ENCODE results near the gene ARHGAP18. TPM values are rescaled to one million over a fixed set of nuclear protein-coding genes. Genes with fewer than 3 reads are reported as not detected.

Gene ARHGAP18
- polyA plus RNA-seq, 3 donors, result 27.4 to 40.4 (median 38.9) TPM

- DNase-seq (ENCODE audit: extremely low read depth in 1 of 11, low read depth in 9 of 11, low spot score in 4 of 11), result no peak
These were observed 11.5 kb downstream of the ARHGAP18 start for GRCh38 chr6:129698430-129698829.

GRCh38 chr6:129697788-129698187 lies 12.2 kb downstream of the ARHGAP18 start:
- no peak for DNase-seq (ENCODE audit: extremely low read depth in 1 of 11, low read depth in 9 of 11, low spot score in 4 of 11)

- DNase-seq (ENCODE audit: extremely low read depth in 1 of 11, low read depth in 9 of 11, low spot score in 4 of 11), result no peak
These were observed 13.1 kb downstream of the ARHGAP18 start for GRCh38 chr6:129696843-129697242.

- DNase-seq (ENCODE audit: extremely low read depth in 1 of 11, low read depth in 9 of 11, low spot score in 4 of 11), result no peak
These were observed 14.0 kb downstream of the ARHGAP18 start for GRCh38 chr6:129696028-129696418.

- no peak for DNase-seq (ENCODE audit: extremely low read depth in 1 of 11, low read depth in 9 of 11, low spot score in 4 of 11)
These were observed 14.5 kb downstream of the ARHGAP18 start for GRCh38 chr6:129695373-129696027.

GRCh38 chr6:129694036-129694435 lies 15.9 kb downstream of the ARHGAP18 start:
- DNase-seq (ENCODE audit: extremely low read depth in 1 of 11, low read depth in 9 of 11, low spot score in 4 of 11), result no peak

- DNase-seq (ENCODE audit: extremely low read depth in 1 of 11, low read depth in 9 of 11, low spot score in 4 of 11), result no peak
These were observed 17.5 kb downstream of the ARHGAP18 start for GRCh38 chr6:129692467-129692866.

- no peak for DNase-seq (ENCODE audit: extremely low read depth in 1 of 11, low read depth in 9 of 11, low spot score in 4 of 11)
These were observed 18.3 kb downstream of the ARHGAP18 start for GRCh38 chr6:129691709-129692108.

- no peak for DNase-seq (ENCODE audit: extremely low read depth in 1 of 11, low read depth in 9 of 11, low spot score in 4 of 11)
These were observed 18.8 kb downstream of the ARHGAP18 start for GRCh38 chr6:129691043-129691640.

- no peak for DNase-seq (ENCODE audit: extremely low read depth in 1 of 11, low read depth in 9 of 11, low spot score in 4 of 11)
These were observed 22.9 kb downstream of the ARHGAP18 start for GRCh38 chr6:129686941-129687627.

GRCh38 chr6:129685662-129686031 lies 24.3 kb downstream of the ARHGAP18 start:
- no peak for DNase-seq (ENCODE audit: extremely low read depth in 1 of 11, low read depth in 9 of 11, low spot score in 4 of 11)

GRCh38 chr6:129684903-129685661 lies 24.9 kb downstream of the ARHGAP18 start:
- no peak for DNase-seq (ENCODE audit: extremely low read depth in 1 of 11, low read depth in 9 of 11, low spot score in 4 of 11)

GRCh38 chr6:129684323-129684884 lies 25.6 kb downstream of the ARHGAP18 start:
- no peak for DNase-seq (ENCODE audit: extremely low read depth in 1 of 11, low read depth in 9 of 11, low spot score in 4 of 11)

GRCh38 chr6:129683601-129684322 lies 26.2 kb downstream of the ARHGAP18 start:
- DNase-seq (ENCODE audit: extremely low read depth in 1 of 11, low read depth in 9 of 11, low spot score in 4 of 11), result peak in 5 of 11 donors; percentile 23 to 48 (median 38)

GRCh38 chr6:129681913-129682205 lies 28.1 kb downstream of the ARHGAP18 start:
- DNase-seq (ENCODE audit: extremely low read depth in 1 of 11, low read depth in 9 of 11, low spot score in 4 of 11), result no peak

- DNase-seq (ENCODE audit: extremely low read depth in 1 of 11, low read depth in 9 of 11, low spot score in 4 of 11), result no peak
These were observed 29.3 kb downstream of the ARHGAP18 start for GRCh38 chr6:129680633-129681032.

- no peak for DNase-seq (ENCODE audit: extremely low read depth in 1 of 11, low read depth in 9 of 11, low spot score in 4 of 11)
These were observed 30.2 kb downstream of the ARHGAP18 start for GRCh38 chr6:129679758-129680157.

- no peak for DNase-seq (ENCODE audit: extremely low read depth in 1 of 11, low read depth in 9 of 11, low spot score in 4 of 11)
These were observed 30.7 kb downstream of the ARHGAP18 start for GRCh38 chr6:129679275-129679674.

GRCh38 chr6:129678463-129678862 lies 31.5 kb downstream of the ARHGAP18 start:
- no peak for DNase-seq (ENCODE audit: extremely low read depth in 1 of 11, low read depth in 9 of 11, low spot score in 4 of 11)

All from renal cortex interstitium (tissue), 11 donors.